Left lung (tissue), 10 donors: ENCODE results near the gene PTAFR. TPM values are rescaled to one million over a fixed set of nuclear protein-coding genes. Genes with fewer than 3 reads are reported as not detected.

ENCODE experiments used
- ATAC-seq: fragments of 200-7000 bp; cut with Tn5 transposase; one replicate; pipeline ENCODE4 v1.9.1; 2020; ENCODE audit warnings: moderate library complexity
- DNase-seq, 4 donors: peaks; one replicate each; pipeline ENCODE4 v3.0.0-alpha.2; 2013 to 2020
- H3K27ac ChIP-seq, 2 donors: fragments of 200-600 bp; sonication (generic) in 1 of 2; one replicate each; pipeline versions ENCODE4 v1.5.0 to v1.8.0; 2020 to 2021
- H3K27me3 ChIP-seq, 2 donors: fragments of 200-600 bp; sonication (generic) in 1 of 2; one replicate each; pipeline versions ENCODE4 v1.5.0 to v1.8.0; 2020 to 2021
- H3K36me3 ChIP-seq, 2 donors: fragments of 200-600 bp; sonication (generic) in 1 of 2; one replicate each; pipeline versions ENCODE4 v1.5.0 to v1.8.0; 2020 to 2021
- H3K4me1 ChIP-seq, 2 donors: fragments of 200-600 bp; one replicate each; pipeline ENCODE4 v1.8.0; 2021
- H3K4me3 ChIP-seq, 2 donors: fragments of 200-600 bp; sonication (generic) in 1 of 2; one replicate each; pipeline versions ENCODE4 v1.5.0 to v1.8.0; 2020 to 2021; ENCODE audit warnings: mild to moderate bottlenecking in 1 of 2
- H3K9me3 ChIP-seq, 2 donors: fragments of 200-600 bp; sonication (generic) in 1 of 2; one replicate each; pipeline versions ENCODE4 v1.5.0 to v1.8.0; 2020 to 2021
- intact Hi-C, 2 donors: fragments of 100-400 bp; cut with DNase I; formaldehyde crosslinking; loops; one replicate each; pipeline versions ENCODE4 v1.11.2 to v1.14.2; 2022
- polyA plus RNA-seq, 6 donors: library from polyadenylated mRNA; unstranded; fragments of 120-200 nt; gene quantifications; one replicate each; pipeline ENCODE4 v1.2.1, GENCODE V29; 2013; ENCODE audit not compliant: insufficient read length in 6 of 6
- total RNA-seq, 2 donors: library from RNA; stranded (reverse); fragmentation: NEBNext Ultra II Directional; extraction: Animal tissue kit (Norgen Biotek cat#: 25700); gene quantifications; one replicate each; pipeline ENCODE4 v1.2.1, GENCODE V29; 2021
- TF ChIP-seq, protein P1 (sequence below), 2 donors: fragments of 200-600 bp; sonication (generic) in 1 of 2; IDR thresholded peaks; one replicate each; pipeline versions ENCODE4 v1.5.0 to v1.8.0; 2021; ENCODE audit warnings: antibody characterized with exemption in 2 of 2
- donor health status: DM: no; HTN: yes; CAD: no.
- donor health status: DM: no; HTN: no; CAD: no.

Gene PTAFR
- total and polyA plus RNA-seq, 8 donors: 2.4 to 59.7 (median 2.7) TPM

DNA sequence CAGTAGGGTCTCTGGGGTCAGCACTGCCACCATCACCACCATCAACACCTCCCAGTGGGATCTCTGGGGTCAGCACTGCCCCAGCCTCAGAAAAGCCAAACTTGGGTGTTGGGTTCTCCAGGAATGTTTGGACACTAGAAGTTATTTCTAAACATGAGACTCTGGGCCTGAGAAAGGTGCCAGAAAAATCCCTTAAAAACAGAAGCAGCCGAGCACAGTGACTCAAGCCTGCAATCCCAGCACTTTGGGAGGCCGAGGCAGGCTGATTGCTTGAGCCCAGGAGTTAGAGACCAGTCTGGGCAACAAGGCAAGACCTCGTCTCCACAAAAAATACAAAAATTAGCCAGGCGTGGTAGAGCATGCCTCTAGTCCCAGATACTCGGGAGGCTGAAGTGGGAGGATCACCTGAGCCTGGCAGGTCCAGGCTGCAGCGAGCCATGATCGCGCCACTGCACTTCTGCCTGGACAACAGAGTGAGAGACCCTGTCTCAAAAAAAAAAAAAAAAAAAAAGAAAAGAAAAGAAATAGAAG lies 470 bp downstream of the PTAFR start:
- Histone ChIP-seq H3K9me3 (no peaks in the 10 kb centered on the region), H3K36me3 (peaks cover 0 to 12% of the 10 kb centered on the region in 2 donors), H3K27ac (peak overlapping the region; percentile 65 to 95), H3K4me1 (peaks cover 0 to 49% of the 10 kb centered on the region in 2 donors), H3K27me3 (no peaks in the 10 kb centered on the region), H3K4me3 (peak overlapping the region; percentile 9 to 48)
- no peak for ATAC-seq
- TF ChIP-seq, protein P1, sequence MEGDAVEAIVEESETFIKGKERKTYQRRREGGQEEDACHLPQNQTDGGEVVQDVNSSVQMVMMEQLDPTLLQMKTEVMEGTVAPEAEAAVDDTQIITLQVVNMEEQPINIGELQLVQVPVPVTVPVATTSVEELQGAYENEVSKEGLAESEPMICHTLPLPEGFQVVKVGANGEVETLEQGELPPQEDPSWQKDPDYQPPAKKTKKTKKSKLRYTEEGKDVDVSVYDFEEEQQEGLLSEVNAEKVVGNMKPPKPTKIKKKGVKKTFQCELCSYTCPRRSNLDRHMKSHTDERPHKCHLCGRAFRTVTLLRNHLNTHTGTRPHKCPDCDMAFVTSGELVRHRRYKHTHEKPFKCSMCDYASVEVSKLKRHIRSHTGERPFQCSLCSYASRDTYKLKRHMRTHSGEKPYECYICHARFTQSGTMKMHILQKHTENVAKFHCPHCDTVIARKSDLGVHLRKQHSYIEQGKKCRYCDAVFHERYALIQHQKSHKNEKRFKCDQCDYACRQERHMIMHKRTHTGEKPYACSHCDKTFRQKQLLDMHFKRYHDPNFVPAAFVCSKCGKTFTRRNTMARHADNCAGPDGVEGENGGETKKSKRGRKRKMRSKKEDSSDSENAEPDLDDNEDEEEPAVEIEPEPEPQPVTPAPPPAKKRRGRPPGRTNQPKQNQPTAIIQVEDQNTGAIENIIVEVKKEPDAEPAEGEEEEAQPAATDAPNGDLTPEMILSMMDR (IDR thresholded peaks at IDR 0.05): no peak
- intact Hi-C loops: no loop called here
- DNase-seq: no peak

- H3K4me3 ChIP-seq: peak overlapping the region; percentile 1 to 48
- H3K4me1 ChIP-seq: peaks cover 0 to 62% of the 10 kb centered on the region in 2 donors
- ATAC-seq: no peak
- no peaks in the 10 kb centered on the region for H3K27me3 ChIP-seq
- DNase-seq: no peak
- H3K9me3 ChIP-seq: no peaks in the 10 kb centered on the region
- peak overlapping the region; percentile 26 to 95 for H3K27ac ChIP-seq
- H3K36me3 ChIP-seq: peaks cover 0 to 27% of the 10 kb centered on the region in 2 donors
- TF ChIP-seq, protein P1 (IDR thresholded peaks at IDR 0.05): no peak
- intact Hi-C loops: no loop called here
Measured at GRCh38 chr1:28173980-28174297, 2.6 kb downstream of the PTAFR start.

- peaks cover 0 to 27% of the 10 kb centered on the region in 2 donors for H3K36me3 ChIP-seq
- no peak for ATAC-seq
- peak overlapping the region in 1 of 2 donors; percentile 48 for H3K4me3 ChIP-seq
- peaks cover 0 to 67% of the 10 kb centered on the region in 2 donors for H3K4me1 ChIP-seq
- no peaks in the 10 kb centered on the region for H3K9me3 ChIP-seq
- TF ChIP-seq, protein P1 (IDR thresholded peaks at IDR 0.05): no peak
- no peaks in the 10 kb centered on the region for H3K27me3 ChIP-seq
- peak in 2 of 4 donors; percentile 29 to 58 for DNase-seq
- intact Hi-C loops: no loop called here
- H3K27ac ChIP-seq: peak overlapping the region; percentile 48 to 95
Measured at GRCh38 chr1:28173151-28173979, 3.1 kb downstream of the PTAFR start.

- peak in 2 of 4 donors; percentile 23 to 27 for DNase-seq
- peak; percentile 48 for ATAC-seq
- Histone ChIP-seq H3K9me3 (no peaks in the 10 kb centered on the region), H3K27me3 (no peaks in the 10 kb centered on the region), H3K4me1 (peaks cover 0 to 74% of the 10 kb centered on the region in 2 donors), H3K36me3 (peaks cover 0 to 27% of the 10 kb centered on the region in 2 donors), H3K4me3 (peak overlapping the region in 1 of 2 donors; percentile 48), H3K27ac (peak overlapping the region; percentile 48 to 95)
- TF ChIP-seq, protein P1 (IDR thresholded peaks at IDR 0.05): no peak
- intact Hi-C loops: no loop called here
Measured at GRCh38 chr1:28172713-28173150, 3.8 kb downstream of the PTAFR start.

- Histone ChIP-seq H3K36me3 (peaks cover 0 to 40% of the 10 kb centered on the region in 2 donors), H3K27me3 (no peaks in the 10 kb centered on the region), H3K4me3 (no peak overlapping the region), H3K9me3 (no peaks in the 10 kb centered on the region), H3K27ac (peak overlapping the region in 1 of 2 donors; percentile 33), H3K4me1 (peaks cover 0 to 73% of the 10 kb centered on the region in 2 donors)
- intact Hi-C loops: no loop called here
- TF ChIP-seq, protein P1 (IDR thresholded peaks at IDR 0.05): no peak
- no peak for ATAC-seq
- no peak for DNase-seq
Measured at GRCh38 chr1:28171246-28171645, 5.2 kb downstream of the PTAFR start.
